NCI-H1930 (cell line): Measurements from ENCODE around the gene PLCXD3.

Source experiments
- DNase-seq, 2 experiments: peaks; one replicate each; lab custom pipeline; 2025; lab: John Stamatoyannopoulos, UW

PLCXD3 gene

GRCh38 chr5:41413074-41413473 is 97.3 kb downstream of the PLCXD3 start:
- DNase-seq: no peak

GRCh38 chr5:41412496-41412895 is 97.9 kb downstream of the PLCXD3 start:
- DNase-seq: no peak

- no peak for DNase-seq
These were observed 99.7 kb downstream of the PLCXD3 start for GRCh38 chr5:41410737-41411136.

GRCh38 chr5:41410307-41410706 is 100.1 kb downstream of the PLCXD3 start:
- DNase-seq: no peak

- no peak for DNase-seq
These were observed 101.5 kb downstream of the PLCXD3 start for GRCh38 chr5:41408676-41409443.

- no peak for DNase-seq
These were observed 103.5 kb downstream of the PLCXD3 start for GRCh38 chr5:41406936-41407335.

- DNase-seq: no peak
These were observed 104.0 kb downstream of the PLCXD3 start for GRCh38 chr5:41406424-41406823.

GRCh38 chr5:41404757-41405156 is 105.6 kb downstream of the PLCXD3 start:
- no peak for DNase-seq

GRCh38 chr5:41403846-41404245 is 106.6 kb downstream of the PLCXD3 start:
- no peak for DNase-seq

- DNase-seq: no peak
These were observed 107.6 kb downstream of the PLCXD3 start for GRCh38 chr5:41402845-41403244.

- DNase-seq: no peak
These were observed 110.6 kb downstream of the PLCXD3 start for GRCh38 chr5:41399839-41400238.

- DNase-seq: no peak
These were observed 118.4 kb downstream of the PLCXD3 start for GRCh38 chr5:41392016-41392415.

- DNase-seq: no peak
These were observed 135.8 kb downstream of the PLCXD3 start for GRCh38 chr5:41374631-41375030.

- DNase-seq: no peak
These were observed 137.2 kb downstream of the PLCXD3 start for GRCh38 chr5:41373230-41373629.

GRCh38 chr5:41371738-41372137 is 138.7 kb downstream of the PLCXD3 start:
- DNase-seq: no peak

- DNase-seq: no peak
These were observed 139.9 kb downstream of the PLCXD3 start for GRCh38 chr5:41370482-41370881.

GRCh38 chr5:41369799-41370198 is 140.6 kb downstream of the PLCXD3 start:
- DNase-seq: no peak

- DNase-seq: no peak
These were observed 142.2 kb downstream of the PLCXD3 start for GRCh38 chr5:41368158-41368557.

- no peak for DNase-seq
These were observed 145.0 kb downstream of the PLCXD3 start for GRCh38 chr5:41365369-41365768.

- no peak for DNase-seq
These were observed 146.1 kb downstream of the PLCXD3 start for GRCh38 chr5:41364346-41364745.

GRCh38 chr5:41363343-41363986 is 146.9 kb downstream of the PLCXD3 start:
- DNase-seq: no peak

- no peak for DNase-seq
These were observed 153.6 kb downstream of the PLCXD3 start for GRCh38 chr5:41356786-41357185.

- DNase-seq: no peak
These were observed 160.6 kb downstream of the PLCXD3 start for GRCh38 chr5:41349846-41350245.

- DNase-seq: no peak
These were observed 162.8 kb downstream of the PLCXD3 start for GRCh38 chr5:41347569-41347968.
